ENCODE data around the gene AMMECR1.

AMMECR1 gene

GRCh38 chrX:110302975-110303374 lies 14.9 kb downstream of the AMMECR1 start:
- DNase-seq (ENCODE audit: low read depth) = no peak
- H3K4me3 ChIP-seq (ENCODE audit: control insufficient read depth, low read depth, low read length) = no peak overlapping the region
- TF ChIP-seq CTCF (conservative IDR thresholded peaks at IDR 0.05; ENCODE audit: control insufficient read depth, insufficient read depth, low read depth, low read length) = no peak

GRCh38 chrX:110301194-110301593 lies 16.7 kb downstream of the AMMECR1 start:
- no peak for TF ChIP-seq CTCF (conservative IDR thresholded peaks at IDR 0.05; ENCODE audit: control insufficient read depth, insufficient read depth, low read depth, low read length)
- no peak for DNase-seq (ENCODE audit: low read depth)
- H3K4me3 ChIP-seq (ENCODE audit: control insufficient read depth, low read depth, low read length) = no peak overlapping the region

- DNase-seq (ENCODE audit: low read depth) = no peak
- TF ChIP-seq CTCF (conservative IDR thresholded peaks at IDR 0.05; ENCODE audit: control insufficient read depth, insufficient read depth, low read depth, low read length) = no peak
Observed at GRCh38 chrX:110294087-110294486, 23.8 kb downstream of the AMMECR1 start.

GRCh38 chrX:110293658-110294057 lies 24.2 kb downstream of the AMMECR1 start:
- no peak for TF ChIP-seq CTCF (conservative IDR thresholded peaks at IDR 0.05; ENCODE audit: control insufficient read depth, insufficient read depth, low read depth, low read length)
- no peak overlapping the region for H3K4me3 ChIP-seq (ENCODE audit: control insufficient read depth, low read depth, low read length)
- peak; percentile 31 for DNase-seq (ENCODE audit: low read depth)

More at GRCh38 chrX:110294087-110294486, 23.8 kb downstream of the AMMECR1 start:
- no peak overlapping the region for H3K4me3 ChIP-seq (ENCODE audit: control insufficient read depth, low read depth, low read length)

- TF ChIP-seq CTCF (conservative IDR thresholded peaks at IDR 0.05; ENCODE audit: control insufficient read depth, insufficient read depth, low read depth, low read length) = no peak
- DNase-seq (ENCODE audit: low read depth) = peak; percentile 72
- no peak overlapping the region for H3K4me3 ChIP-seq (ENCODE audit: control insufficient read depth, low read depth, low read length)
Observed at GRCh38 chrX:110287605-110288004, 30.3 kb downstream of the AMMECR1 start.

- peak; percentile 91 for DNase-seq (ENCODE audit: low read depth)
- TF ChIP-seq CTCF (conservative IDR thresholded peaks at IDR 0.05; ENCODE audit: control insufficient read depth, insufficient read depth, low read depth, low read length) = no peak
Observed at GRCh38 chrX:110286106-110286505, 31.8 kb downstream of the AMMECR1 start.

GRCh38 chrX:110284159-110284558 lies 33.7 kb downstream of the AMMECR1 start:
- DNase-seq (ENCODE audit: low read depth) = peak; percentile 81
- no peak overlapping the region for H3K4me3 ChIP-seq (ENCODE audit: control insufficient read depth, low read depth, low read length)
- TF ChIP-seq CTCF (conservative IDR thresholded peaks at IDR 0.05; ENCODE audit: control insufficient read depth, insufficient read depth, low read depth, low read length) = no peak

More at GRCh38 chrX:110286106-110286505, 31.8 kb downstream of the AMMECR1 start:
- no peak overlapping the region for H3K4me3 ChIP-seq (ENCODE audit: control insufficient read depth, low read depth, low read length)
